GM12875 (cell line): ENCODE results near the gene DDX28.
A peak's percentile ranks its signal among the peaks of the same experiment; 100 is the strongest.

Experiments
- H3K4me3 ChIP-seq: one replicate; pipeline ENCODE4 v1.5.1; 2011; ENCODE audit warnings: low read depth, low read length, control low read depth
- CTCF ChIP-seq: IDR thresholded peaks from 2 replicates; pipeline ENCODE4 v1.5.1; 2011; ENCODE audit warnings: low read depth, mild to moderate bottlenecking, control low read depth, inconsistent platforms, low read length, moderate library complexity, borderline replicate concordance; ENCODE audit not compliant: insufficient read depth

DDX28 gene

GRCh38 chr16:67992661-67993206 is 30.3 kb downstream of the DDX28 start:
- TF ChIP-seq CTCF: no peak
- peak overlapping the region; percentile 12 for H3K4me3 ChIP-seq

GRCh38 chr16:67990018-67990386 is 33.0 kb downstream of the DDX28 start:
- TF ChIP-seq CTCF: no peak
- no peak overlapping the region for H3K4me3 ChIP-seq

- TF ChIP-seq CTCF: no peak
These were observed 33.6 kb downstream of the DDX28 start for GRCh38 chr16:67989322-67990017.

GRCh38 chr16:67988675-67989074 is 34.4 kb downstream of the DDX28 start:
- TF ChIP-seq CTCF: no peak
- no peak overlapping the region for H3K4me3 ChIP-seq

More at GRCh38 chr16:67989322-67990017, 33.6 kb downstream of the DDX28 start:
- no peak overlapping the region for H3K4me3 ChIP-seq

GRCh38 chr16:67987460-67988160 is 35.4 kb downstream of the DDX28 start:
- no peak overlapping the region for H3K4me3 ChIP-seq
- TF ChIP-seq CTCF: no peak

- TF ChIP-seq CTCF: no peak
- H3K4me3 ChIP-seq: no peak overlapping the region
These were observed 36.1 kb downstream of the DDX28 start for GRCh38 chr16:67986949-67987348.
